ENCODE measurements around the gene GAP43.

The GAP43 gene

DNA sequence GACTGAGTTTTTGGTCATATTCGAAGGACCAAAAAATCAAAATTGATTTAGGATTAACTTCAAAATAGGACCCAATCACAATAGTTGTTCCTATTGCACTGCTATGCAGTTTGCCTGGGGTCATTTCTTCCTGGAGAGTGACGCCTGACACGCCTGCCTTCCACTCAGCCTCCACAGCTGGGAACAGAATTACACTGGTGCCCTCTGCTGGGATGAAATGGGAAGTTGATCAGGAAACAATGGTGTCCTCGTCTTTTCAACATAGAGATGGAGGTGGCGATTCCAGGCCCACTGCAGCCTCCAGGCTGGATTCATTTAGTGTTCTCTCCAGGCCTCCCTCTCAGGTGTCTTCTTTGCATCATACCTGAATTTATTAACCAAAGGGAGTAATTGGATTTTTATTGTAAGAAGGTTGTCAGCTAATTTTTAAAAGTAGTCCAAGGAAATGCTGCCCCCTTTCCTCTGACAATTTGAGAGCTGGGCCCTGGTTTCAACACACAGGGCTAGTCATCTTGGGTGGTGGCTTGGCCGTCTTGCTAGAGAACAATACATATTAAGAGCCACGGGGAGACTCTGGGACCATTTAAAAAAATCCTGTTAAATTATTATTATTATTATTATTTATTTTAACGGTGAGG is 69.7 kb downstream of the GAP43 start:
- no peak overlapping the region for H3K4me3 ChIP-seq (ENCODE audit: low read depth in 1 of 2, low read length in 2 of 2)
- H3K79me2 ChIP-seq (ENCODE audit: insufficient read depth, low read length): no peaks in the 10 kb centered on the region
- H4K20me1 ChIP-seq (ENCODE audit: insufficient read depth, low read length): no peaks in the 10 kb centered on the region
- no peak overlapping the region for H3K9ac ChIP-seq (ENCODE audit: low read depth, low read length)
- no peak overlapping the region for H3K27ac ChIP-seq (ENCODE audit: low read length)
- no peaks in the 10 kb centered on the region for H3K9me3 ChIP-seq (ENCODE audit: insufficient read depth, low read length, severe bottlenecking)
- peaks cover 5% of the 10 kb centered on the region; the same call in 1 of the 2 replicates for H3K4me1 ChIP-seq (ENCODE audit: insufficient read depth, low read length)
- H3K36me3 ChIP-seq (ENCODE audit: insufficient read depth, low read length): no peaks in the 10 kb centered on the region
- ATAC-seq (ENCODE audit: insufficient read depth, low read depth): peak; percentile 97
- H3K27me3 ChIP-seq (ENCODE audit: insufficient read depth, low read length, poor library complexity): no peaks in the 10 kb centered on the region
- H2AFZ ChIP-seq (ENCODE audit: low read depth, low read length): peak overlapping the region; percentile 56
- peak; percentile 71 for DNase-seq
- peak overlapping the region; percentile 14; the same call in 1 of the 2 replicates for H3K4me2 ChIP-seq (ENCODE audit: insufficient read depth, low read length)
- no peak for TF ChIP-seq EZH2 (IDR thresholded peaks at IDR 0.05; ENCODE audit: borderline replicate concordance, low read depth, low read length, severe bottlenecking)
- TF ChIP-seq, protein P1, sequence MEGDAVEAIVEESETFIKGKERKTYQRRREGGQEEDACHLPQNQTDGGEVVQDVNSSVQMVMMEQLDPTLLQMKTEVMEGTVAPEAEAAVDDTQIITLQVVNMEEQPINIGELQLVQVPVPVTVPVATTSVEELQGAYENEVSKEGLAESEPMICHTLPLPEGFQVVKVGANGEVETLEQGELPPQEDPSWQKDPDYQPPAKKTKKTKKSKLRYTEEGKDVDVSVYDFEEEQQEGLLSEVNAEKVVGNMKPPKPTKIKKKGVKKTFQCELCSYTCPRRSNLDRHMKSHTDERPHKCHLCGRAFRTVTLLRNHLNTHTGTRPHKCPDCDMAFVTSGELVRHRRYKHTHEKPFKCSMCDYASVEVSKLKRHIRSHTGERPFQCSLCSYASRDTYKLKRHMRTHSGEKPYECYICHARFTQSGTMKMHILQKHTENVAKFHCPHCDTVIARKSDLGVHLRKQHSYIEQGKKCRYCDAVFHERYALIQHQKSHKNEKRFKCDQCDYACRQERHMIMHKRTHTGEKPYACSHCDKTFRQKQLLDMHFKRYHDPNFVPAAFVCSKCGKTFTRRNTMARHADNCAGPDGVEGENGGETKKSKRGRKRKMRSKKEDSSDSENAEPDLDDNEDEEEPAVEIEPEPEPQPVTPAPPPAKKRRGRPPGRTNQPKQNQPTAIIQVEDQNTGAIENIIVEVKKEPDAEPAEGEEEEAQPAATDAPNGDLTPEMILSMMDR (IDR thresholded peaks at IDR 0.05; ENCODE audit: borderline replicate concordance, extremely low read depth, low read length, poor library complexity, severe bottlenecking): peak; percentile 85

- DNase-seq: no peak
Measured at GRCh38 chr3:115693868-115694267, 70.6 kb downstream of the GAP43 start.

GRCh38 chr3:115695090-115695489 is 71.8 kb downstream of the GAP43 start:
- DNase-seq (no peak), ATAC-seq (ENCODE audit: insufficient read depth, low read depth) (no peak)
- no peak overlapping the region for H2AFZ ChIP-seq (ENCODE audit: low read depth, low read length)
- no peaks in the 10 kb centered on the region for H3K27me3 ChIP-seq (ENCODE audit: insufficient read depth, low read length, poor library complexity)
- H3K27ac ChIP-seq (ENCODE audit: low read length): no peak overlapping the region
- TF ChIP-seq, protein P1 (IDR thresholded peaks at IDR 0.05; ENCODE audit: borderline replicate concordance, extremely low read depth, low read length, poor library complexity, severe bottlenecking): no peak
- TF ChIP-seq EZH2 (IDR thresholded peaks at IDR 0.05; ENCODE audit: borderline replicate concordance, low read depth, low read length, severe bottlenecking): no peak
- H3K9ac ChIP-seq (ENCODE audit: low read depth, low read length): no peak overlapping the region
- no peaks in the 10 kb centered on the region for H3K9me3 ChIP-seq (ENCODE audit: insufficient read depth, low read length, severe bottlenecking)
- H3K4me1 ChIP-seq (ENCODE audit: insufficient read depth, low read length): peaks cover 5% of the 10 kb centered on the region; the same call in 1 of the 2 replicates
- H3K4me2 ChIP-seq (ENCODE audit: insufficient read depth, low read length): no peak overlapping the region
- H3K36me3 ChIP-seq (ENCODE audit: insufficient read depth, low read length): no peaks in the 10 kb centered on the region
- no peaks in the 10 kb centered on the region for H4K20me1 ChIP-seq (ENCODE audit: insufficient read depth, low read length)
- H3K4me3 ChIP-seq (ENCODE audit: low read depth in 1 of 2, low read length in 2 of 2): no peak overlapping the region
- no peaks in the 10 kb centered on the region for H3K79me2 ChIP-seq (ENCODE audit: insufficient read depth, low read length)

More at GRCh38 chr3:115693868-115694267, 70.6 kb downstream of the GAP43 start:
- H3K27me3 ChIP-seq (ENCODE audit: insufficient read depth, low read length, poor library complexity): no peaks in the 10 kb centered on the region
- no peaks in the 10 kb centered on the region for H4K20me1 ChIP-seq (ENCODE audit: insufficient read depth, low read length)
- H3K9ac ChIP-seq (ENCODE audit: low read depth, low read length): no peak overlapping the region
- no peak overlapping the region for H2AFZ ChIP-seq (ENCODE audit: low read depth, low read length)
- H3K4me1 ChIP-seq (ENCODE audit: insufficient read depth, low read length): peaks cover 5% of the 10 kb centered on the region; the same call in 1 of the 2 replicates
- no peak for ATAC-seq (ENCODE audit: insufficient read depth, low read depth)
- H3K36me3 ChIP-seq (ENCODE audit: insufficient read depth, low read length): no peaks in the 10 kb centered on the region
- no peak overlapping the region for H3K4me3 ChIP-seq (ENCODE audit: low read depth in 1 of 2, low read length in 2 of 2)
- TF ChIP-seq EZH2 (IDR thresholded peaks at IDR 0.05; ENCODE audit: borderline replicate concordance, low read depth, low read length, severe bottlenecking): no peak
- TF ChIP-seq, protein P1 (IDR thresholded peaks at IDR 0.05; ENCODE audit: borderline replicate concordance, extremely low read depth, low read length, poor library complexity, severe bottlenecking): no peak
- no peaks in the 10 kb centered on the region for H3K79me2 ChIP-seq (ENCODE audit: insufficient read depth, low read length)
- H3K27ac ChIP-seq (ENCODE audit: low read length): no peak overlapping the region
- H3K4me2 ChIP-seq (ENCODE audit: insufficient read depth, low read length): no peak overlapping the region
- no peaks in the 10 kb centered on the region for H3K9me3 ChIP-seq (ENCODE audit: insufficient read depth, low read length, severe bottlenecking)
